Astrocyte of the cerebellum (primary cell): ENCODE measurements around the gene TSPAN32.
"Not testable (repeated sequence)": the region's sequence is repeated elsewhere in the genome, so short reads cannot be mapped to it uniquely, and the experiment has no call there.

Experiments used
- DNase-seq: peaks from one replicate; pipeline ENCODE4 v3.0.0-alpha.2; 2011; ENCODE audit warnings: low read depth
- H3K4me3 ChIP-seq: 2 replicates; pipeline ENCODE4 v1.5.1; 2011; ENCODE audit warnings: mild to moderate bottlenecking, low read depth, low read length, moderate library complexity
- CTCF ChIP-seq: IDR thresholded peaks from 2 replicates; pipeline ENCODE4 v1.5.1; 2012; ENCODE audit warnings: low read length, low read depth, moderate library complexity, mild to moderate bottlenecking; ENCODE audit errors: missing control alignments
- in situ Hi-C: cut with HindIII; loops from 2 replicates; pipeline ENCODE4 v1.10.0; 2017; ENCODE audit warnings: low sequenced_read_pairs

Gene TSPAN32

DNA sequence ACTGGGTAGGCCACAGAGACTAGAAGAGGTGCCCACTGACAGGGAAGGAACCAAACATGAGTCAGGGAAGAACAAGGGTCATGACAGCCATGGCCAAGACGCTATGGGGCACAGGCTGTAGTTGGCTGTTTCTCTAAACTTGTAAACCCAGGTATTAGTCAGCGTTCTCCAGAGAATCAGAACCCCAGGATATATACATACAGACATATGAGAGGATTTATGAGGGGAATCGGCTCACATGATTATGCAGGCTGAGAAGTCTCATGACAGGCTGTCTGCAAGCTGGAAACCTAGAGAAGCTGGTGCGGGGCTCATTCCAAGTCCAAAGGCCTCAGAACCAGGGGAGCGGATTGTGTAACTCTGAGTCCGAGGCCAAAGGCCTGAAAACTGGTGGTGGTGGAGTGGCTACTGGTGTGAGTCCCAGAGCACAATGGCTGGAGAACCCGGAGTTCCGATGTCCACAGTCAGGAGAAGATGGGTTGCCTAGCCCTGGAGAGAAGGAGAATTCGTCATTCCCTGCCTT, 45.6 kb downstream of the TSPAN32 start:
- no peak for TF ChIP-seq CTCF
- in situ Hi-C loops = no loop called here
- no peak for DNase-seq
- no peak overlapping the region for H3K4me3 ChIP-seq

DNA sequence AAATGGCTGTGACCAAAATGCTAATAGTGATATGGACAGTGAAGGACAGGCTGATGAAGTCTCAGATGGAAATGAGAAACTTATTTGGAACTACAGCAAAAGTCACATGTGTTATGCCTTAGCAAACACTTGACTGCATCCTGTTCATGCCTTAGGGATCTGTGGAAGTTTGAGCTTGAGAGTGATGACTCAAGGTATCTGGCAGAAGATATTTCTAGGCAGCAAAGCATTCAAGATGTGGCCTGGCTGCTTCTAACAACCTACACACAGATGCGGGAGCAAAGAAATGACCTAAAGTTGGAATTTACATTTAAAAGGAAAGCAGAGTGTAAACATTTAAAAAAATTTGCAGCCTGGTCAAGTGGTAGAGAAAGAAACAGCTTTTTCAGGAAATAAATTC, 47.2 kb downstream of the TSPAN32 start:
- DNase-seq = peak; percentile 8
- in situ Hi-C loops = no loop called here
- TF ChIP-seq CTCF = no peak
- H3K4me3 ChIP-seq = no peak overlapping the region

DNA sequence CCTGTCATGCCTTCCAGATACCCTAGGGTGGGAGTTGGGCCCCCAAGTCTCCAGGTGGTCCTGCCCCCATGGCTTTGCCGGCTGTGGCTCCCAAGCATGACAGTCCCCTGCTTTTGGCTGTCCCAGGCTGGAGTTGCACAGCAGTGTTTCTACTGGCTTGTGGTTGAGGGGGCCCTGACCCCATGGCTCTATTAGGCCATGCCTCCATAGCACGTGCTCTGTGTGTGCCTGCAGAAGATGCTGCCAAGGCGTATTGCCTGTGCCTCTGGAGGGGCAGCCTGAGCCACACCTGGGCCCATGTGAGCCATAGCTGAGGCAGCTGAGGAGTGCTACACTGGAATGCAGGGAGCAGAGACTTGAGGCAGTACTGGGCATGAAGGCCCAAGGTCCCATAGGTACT, 49.9 kb downstream of the TSPAN32 start:
- TF ChIP-seq CTCF = no peak
- DNase-seq = no peak
- in situ Hi-C loops = no loop called here
- no peak overlapping the region for H3K4me3 ChIP-seq

GRCh38 chr11:2352420-2352819, 50.6 kb downstream of the TSPAN32 start:
- TF ChIP-seq CTCF = no peak

DNA sequence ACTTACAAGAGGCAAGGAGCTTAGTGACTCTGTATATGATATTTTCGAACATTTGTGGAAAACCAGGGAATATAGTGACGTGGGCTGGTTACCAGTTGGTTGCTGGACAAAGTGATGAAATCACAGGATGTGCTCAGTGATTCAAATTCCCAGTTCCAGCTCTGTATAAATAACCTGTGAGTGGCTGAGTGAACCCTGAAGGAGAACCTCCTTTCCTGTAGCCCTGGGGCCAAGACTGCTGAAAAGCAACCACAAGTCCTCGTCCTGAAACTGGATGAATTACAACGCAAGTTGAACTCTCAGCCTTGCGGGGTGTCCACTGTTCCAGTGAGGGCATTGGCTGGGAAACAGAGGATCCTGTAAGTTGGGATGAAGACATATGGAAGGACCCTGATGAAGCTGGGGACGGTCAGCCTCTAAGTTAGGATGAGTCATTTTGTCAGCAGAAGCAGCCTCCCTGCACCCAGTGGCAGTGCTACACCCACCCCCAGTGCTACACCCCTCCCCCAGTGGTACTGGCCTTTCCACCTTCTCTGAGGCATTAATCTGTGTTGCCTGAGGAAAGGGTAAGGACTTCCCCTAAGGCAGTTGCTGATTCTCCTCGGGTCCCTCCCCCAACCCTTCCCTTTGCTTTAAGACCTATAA, 53.3 kb downstream of the TSPAN32 start:
- in situ Hi-C loops = no loop called here
- TF ChIP-seq CTCF = no peak

More at GRCh38 chr11:2352420-2352819, 50.6 kb downstream of the TSPAN32 start:
- DNase-seq = no peak
- in situ Hi-C loops = no loop called here
- H3K4me3 ChIP-seq = no peak overlapping the region

DNA sequence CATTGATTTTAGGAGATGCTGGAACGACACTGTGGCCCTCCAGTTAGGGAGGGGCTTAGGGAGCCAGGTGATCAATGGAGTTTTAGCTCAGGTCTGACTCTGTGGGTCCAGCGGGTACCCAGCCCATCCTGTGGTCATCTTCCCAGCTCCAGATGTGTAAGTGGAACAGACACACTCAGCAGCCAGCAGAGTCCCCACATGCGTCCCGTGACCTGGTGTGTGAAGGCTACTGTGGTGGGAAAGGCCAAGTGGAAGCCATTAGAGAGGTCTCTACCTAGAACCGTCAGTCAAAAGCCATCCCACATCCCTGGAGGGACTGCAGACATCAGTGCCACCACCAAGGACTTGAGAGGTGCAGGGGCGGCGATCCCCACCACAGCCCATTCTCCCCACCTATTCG, 55.4 kb downstream of the TSPAN32 start:
- in situ Hi-C loops = no loop called here
- no peak overlapping the region for H3K4me3 ChIP-seq
- no peak for DNase-seq
- no peak for TF ChIP-seq CTCF

More for the DNA sequence above, 53.3 kb downstream of the TSPAN32 start:
- DNase-seq = no peak
- H3K4me3 ChIP-seq = no peak overlapping the region

DNA sequence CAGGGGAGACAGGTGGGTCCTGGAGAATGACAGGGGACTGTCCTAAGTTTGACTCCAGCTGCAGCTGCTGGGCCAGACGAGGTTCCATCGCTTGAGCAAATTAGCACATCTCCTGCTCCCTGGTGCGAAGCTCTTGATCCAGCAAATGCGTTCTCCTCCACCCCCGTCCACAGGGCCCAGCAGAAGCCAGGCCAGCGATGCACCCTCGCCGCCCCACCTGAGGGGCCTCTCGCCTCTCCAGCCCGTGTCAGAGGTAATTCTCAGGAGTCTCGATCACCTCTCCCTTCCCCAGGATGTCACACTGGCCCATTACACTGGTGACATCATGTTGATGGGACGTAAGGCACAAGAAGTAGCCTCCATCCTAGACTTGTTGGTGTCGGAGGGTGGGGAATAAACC, 55.8 kb downstream of the TSPAN32 start:
- in situ Hi-C loops, H3K4me3 ChIP-seq, DNase-seq: not testable (repeated sequence)
